Measurements from ENCODE around the gene CDKAL1.

DNA sequence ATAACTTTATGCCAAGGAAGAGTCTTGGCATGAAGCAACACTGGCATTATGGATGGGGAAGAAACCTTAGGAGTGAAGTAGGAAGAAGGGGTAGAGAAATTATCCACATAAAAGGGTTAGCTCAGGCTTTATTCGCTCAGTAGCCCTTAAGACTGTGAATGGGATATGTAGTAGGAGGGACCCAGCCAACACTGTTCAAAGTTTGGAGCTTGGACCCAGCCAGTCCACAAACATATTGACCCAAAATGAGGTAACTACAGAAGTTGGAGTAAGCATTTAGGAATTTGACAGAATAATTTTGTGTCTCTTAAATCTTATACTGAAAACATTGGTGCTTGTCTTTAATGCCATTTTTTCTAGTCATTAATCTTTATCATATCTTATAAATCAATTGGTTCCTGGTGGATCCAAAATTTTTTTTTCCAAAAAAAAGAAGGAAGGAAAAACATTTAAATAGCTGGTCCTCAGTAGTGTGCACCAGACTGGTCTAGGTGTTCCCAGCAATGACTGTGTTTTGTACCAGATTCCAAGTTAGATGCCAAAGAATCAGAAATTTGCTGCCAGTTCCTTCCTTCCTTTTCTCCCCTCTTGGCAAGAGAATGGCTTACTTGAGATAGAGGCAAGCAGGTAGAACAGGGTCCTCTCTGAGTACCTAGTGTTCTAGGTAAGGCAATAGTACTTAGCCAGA is 607.5 kb downstream of the CDKAL1 start:
- no peak for TF ChIP-seq GATA2 (IDR thresholded peaks at IDR 0.05; ENCODE audit: low read depth, low read length)
- no peak for TF ChIP-seq GATA3 (IDR thresholded peaks at IDR 0.05; ENCODE audit: low read depth, low read length)

Measured in SH-SY5Y (cell line).